HL-60 (cell line): Measurements from ENCODE around the gene C16orf74.

ENCODE experiments used
- DNase-seq, 2 experiments: peaks; one replicate each; pipeline ENCODE4 v3.0.0-alpha.2; 2010 to 2020; ENCODE audit warnings: low read depth in 1 of 2, low spot score in 1 of 2
- H3K27ac ChIP-seq: fragments of 250-450 bp; sonication (Bioruptor Pico); replicated peaks from 2 replicates; pipeline ENCODE4 v1.5.1; 2020; ENCODE audit warnings: mild to moderate bottlenecking, moderate library complexity
- H3K27me3 ChIP-seq: fragments of 250-450 bp; sonication (Bioruptor Pico); 2 replicates; pipeline ENCODE4 v1.5.1; 2021; ENCODE audit warnings: mild to moderate bottlenecking, moderate library complexity; ENCODE audit not compliant: insufficient read depth, poor library complexity, severe bottlenecking
- H3K4me3 ChIP-seq: replicated peaks from 2 replicates; pipeline ENCODE4 v1.5.1; 2011; ENCODE audit warnings: mild to moderate bottlenecking, control low read depth, low read length; ENCODE audit not compliant: insufficient read depth
- CTCF ChIP-seq: IDR thresholded peaks from one replicate; pipeline ENCODE4 v1.5.1; 2011; ENCODE audit warnings: low read length, control low read depth, inconsistent platforms; ENCODE audit not compliant: insufficient read depth
- GABPA ChIP-seq: IDR thresholded peaks from 2 replicates; pipeline ENCODE4 v1.6.1; 2012; ENCODE audit warnings: low read depth
- POLR2AphosphoS5 ChIP-seq: IDR thresholded peaks from 2 replicates; pipeline ENCODE4 v1.6.1; 2012; ENCODE audit warnings: low read depth
- REST ChIP-seq: IDR thresholded peaks from 2 replicates; pipeline ENCODE4 v1.6.1; 2012; ENCODE audit warnings: low read depth; ENCODE audit not compliant: insufficient replicate concordance
- SPI1 ChIP-seq: IDR thresholded peaks from 2 replicates; pipeline ENCODE4 v1.6.1; 2012; ENCODE audit warnings: low read depth, mild to moderate bottlenecking, borderline replicate concordance

Gene C16orf74

DNA sequence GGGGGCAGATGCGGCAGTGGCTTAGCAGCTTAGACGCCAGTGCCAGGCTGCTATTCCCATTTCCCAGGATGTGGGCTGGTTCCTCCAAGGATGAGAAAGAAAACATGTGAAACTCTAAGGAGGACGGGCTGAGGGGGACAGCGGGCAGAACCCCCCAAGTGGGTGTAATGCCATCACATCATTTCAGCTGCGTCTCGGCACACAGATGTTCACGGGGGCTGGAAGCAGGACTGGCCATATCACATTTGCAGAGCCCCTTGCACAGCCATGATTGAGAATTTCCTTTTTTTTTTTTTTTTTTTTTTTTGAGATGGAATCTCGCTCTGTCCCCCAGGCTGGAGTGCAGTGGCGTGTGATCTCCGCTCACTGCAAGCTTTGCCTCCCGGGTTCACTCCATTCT is 46.9 kb downstream of the C16orf74 start:
- no peaks in the 10 kb centered on the region for H3K27me3 ChIP-seq
- no peak overlapping the region for H3K27ac ChIP-seq
- DNase-seq = no peak
- no peak for TF ChIP-seq GABPA
- TF ChIP-seq POLR2AphosphoS5 = no peak
- no peak for TF ChIP-seq SPI1
- TF ChIP-seq CTCF = no peak
- no peak for TF ChIP-seq REST
- H3K4me3 ChIP-seq = no peak overlapping the region

- H3K27ac ChIP-seq = no peak overlapping the region
- no peak overlapping the region for H3K4me3 ChIP-seq
- no peak for TF ChIP-seq POLR2AphosphoS5
- TF ChIP-seq SPI1 = no peak
- no peak for TF ChIP-seq GABPA
- no peak for TF ChIP-seq CTCF
- no peak for TF ChIP-seq REST
- no peak for DNase-seq
- H3K27me3 ChIP-seq = no peaks in the 10 kb centered on the region
Observed at GRCh38 chr16:85699628-85700027, 51.3 kb downstream of the C16orf74 start.

GRCh38 chr16:85698935-85699558 is 51.8 kb downstream of the C16orf74 start:
- no peak overlapping the region for H3K4me3 ChIP-seq
- DNase-seq = no peak
- TF ChIP-seq GABPA (no peak), CTCF (no peak), POLR2AphosphoS5 (no peak), SPI1 (no peak), REST (no peak)
- H3K27me3 ChIP-seq = no peaks in the 10 kb centered on the region
- H3K27ac ChIP-seq = no peak overlapping the region
